ENCODE results near the gene NINJ2.

Gene NINJ2

GRCh38 chr12:563787-564298 lies 99.4 kb downstream of the NINJ2 start:
- no peak for DNase-seq

- DNase-seq, result no peak
Measured at GRCh38 chr12:563250-563781, 99.9 kb downstream of the NINJ2 start.

- DNase-seq, result no peak
Measured at GRCh38 chr12:562634-563033, 100.6 kb downstream of the NINJ2 start.

GRCh38 chr12:561908-562593 lies 101.2 kb downstream of the NINJ2 start:
- no peak for DNase-seq

- DNase-seq, result no peak
Measured at GRCh38 chr12:561391-561705, 101.9 kb downstream of the NINJ2 start.

- DNase-seq, result no peak
Measured at GRCh38 chr12:560691-561390, 102.4 kb downstream of the NINJ2 start.

GRCh38 chr12:559906-560455 lies 103.3 kb downstream of the NINJ2 start:
- no peak for DNase-seq

- DNase-seq, result no peak
Measured at GRCh38 chr12:559208-559905, 103.9 kb downstream of the NINJ2 start.

GRCh38 chr12:558580-558979 lies 104.7 kb downstream of the NINJ2 start:
- no peak for DNase-seq

GRCh38 chr12:556498-556897 lies 106.7 kb downstream of the NINJ2 start:
- DNase-seq, result no peak

GRCh38 chr12:554001-554285 lies 109.3 kb downstream of the NINJ2 start:
- no peak for DNase-seq

GRCh38 chr12:553216-554000 lies 109.8 kb downstream of the NINJ2 start:
- no peak for DNase-seq

- no peak for DNase-seq
Measured at GRCh38 chr12:552466-552865, 110.8 kb downstream of the NINJ2 start.

GRCh38 chr12:550473-551260 lies 112.6 kb downstream of the NINJ2 start:
- no peak for DNase-seq

GRCh38 chr12:549476-550082 lies 113.7 kb downstream of the NINJ2 start:
- no peak for DNase-seq

- no peak for DNase-seq
Measured at GRCh38 chr12:547883-548470, 115.3 kb downstream of the NINJ2 start.

GRCh38 chr12:546920-547845 lies 116.1 kb downstream of the NINJ2 start:
- no peak for DNase-seq

- DNase-seq, result no peak
Measured at GRCh38 chr12:546265-546919, 116.9 kb downstream of the NINJ2 start.

- DNase-seq, result no peak
Measured at GRCh38 chr12:545835-546234, 117.4 kb downstream of the NINJ2 start.

Measured in DMS 273 treated with DMSO at 0.1 percent for 48 hours (cell line).